Daoy (cell line): ENCODE measurements around the gene NUP107. TPM values are rescaled to one million over a fixed set of nuclear protein-coding genes. Genes with fewer than 3 reads are reported as not detected.

Experiments
- total RNA-seq: library from RNA; depleted of rRNA; stranded (reverse); fragments of >200 nt; shearing (Covaris generic); gene quantifications from 2 replicates; pipeline ENCODE4 v1.2.3, GENCODE V29; 2014; rRNA removed

The NUP107 gene
- total RNA-seq, 1 experiment from 2014 or later = 168 TPM

Other genes with a start within 250 kb of the NUP107 start
- gene RAP1B, start 76.1 kb upstream of the NUP107 start, total RNA-seq = 329 and 359 TPM in 2 replicates
- 2.0 and 3.1 TPM in 2 replicates for gene SLC35E3, start 59.2 kb downstream of the NUP107 start, total RNA-seq
- gene MDM2, start 121.2 kb downstream of the NUP107 start, total RNA-seq = 37.4 and 43.9 TPM in 2 replicates
- gene CPM, start 246.2 kb downstream of the NUP107 start, total RNA-seq = 4.2 and 27.0 TPM in 2 replicates